ENCODE measurements around the gene SPEG.

Gene SPEG

GRCh38 chr2:219514196-219514761 lies 79.6 kb downstream of the SPEG start, which contains the start of gene ASIC4:
Gene ASIC4 (plus strand): TSS chr2:219514482. CDS start chr2:219514725, 243 bp downstream.
- DNase-seq (ENCODE audit: low spot score) = no peak

GRCh38 chr2:219514836-219515235 lies 80.2 kb downstream of the SPEG start:
- no peak for DNase-seq (ENCODE audit: low spot score)

GRCh38 chr2:219515874-219516629 lies 81.4 kb downstream of the SPEG start:
- no peak for DNase-seq (ENCODE audit: low spot score)

GRCh38 chr2:219516888-219517287 lies 82.2 kb downstream of the SPEG start:
- no peak for DNase-seq (ENCODE audit: low spot score)

GRCh38 chr2:219517954-219518778 lies 83.5 kb downstream of the SPEG start:
- no peak for DNase-seq (ENCODE audit: low spot score)

GRCh38 chr2:219519526-219519916 lies 84.9 kb downstream of the SPEG start:
- DNase-seq (ENCODE audit: low spot score) = no peak

GRCh38 chr2:219520079-219520478 lies 85.4 kb downstream of the SPEG start:
- DNase-seq (ENCODE audit: low spot score) = no peak

- DNase-seq (ENCODE audit: low spot score) = peak; percentile 94
Observed at GRCh38 chr2:219521066-219521880, 86.6 kb downstream of the SPEG start.

- no peak for DNase-seq (ENCODE audit: low spot score)
Observed at GRCh38 chr2:219522111-219523030, 87.7 kb downstream of the SPEG start.

- DNase-seq (ENCODE audit: low spot score) = no peak
Observed at GRCh38 chr2:219523031-219523671, 88.5 kb downstream of the SPEG start.

GRCh38 chr2:219524817-219525216 lies 90.2 kb downstream of the SPEG start:
- no peak for DNase-seq (ENCODE audit: low spot score)

GRCh38 chr2:219525533-219526232 lies 91.0 kb downstream of the SPEG start:
- DNase-seq (ENCODE audit: low spot score) = no peak

GRCh38 chr2:219526320-219527075 lies 91.9 kb downstream of the SPEG start:
- DNase-seq (ENCODE audit: low spot score) = no peak

- no peak for DNase-seq (ENCODE audit: low spot score)
Observed at GRCh38 chr2:219527076-219527394, 92.4 kb downstream of the SPEG start.

- no peak for DNase-seq (ENCODE audit: low spot score)
Observed at GRCh38 chr2:219527472-219527871, 92.8 kb downstream of the SPEG start.

- DNase-seq (ENCODE audit: low spot score) = peak; percentile 84
Observed at GRCh38 chr2:219530048-219530963, 95.7 kb downstream of the SPEG start.

- DNase-seq (ENCODE audit: low spot score) = no peak
Observed at GRCh38 chr2:219531639-219532377, 97.2 kb downstream of the SPEG start.

GRCh38 chr2:219532378-219532649 lies 97.7 kb downstream of the SPEG start:
- no peak for DNase-seq (ENCODE audit: low spot score)
